Measurements from ENCODE around the gene DLX6. TPM values are rescaled to one million over a fixed set of nuclear protein-coding genes. Genes with fewer than 3 reads are reported as not detected.
A peak's percentile ranks its signal among the peaks of the same experiment; 100 is the strongest.

Gene DLX6
- total and polyA plus RNA-seq, 2 of the 8 experiments (the other 6 are each of a cell fraction or from before 2014, with no cell fraction given): not detected

GRCh38 chr7:97006055-97006815, 882 bp downstream of the DLX6 start:
- POLR2A ChIA-PET (ENCODE audit: partially characterized antibody): interaction anchor here (2.3 to 3.2 kb wide), 6 partner anchors 10 to 18 kb away, joined by 8 to 22 read pairs (median 13); partner anchors contain the start of gene DLX5
- H2BK20ac ChIP-seq (ENCODE audit: low read length): no peak overlapping the region
- H2AFZ ChIP-seq (ENCODE audit: low read length): no peak overlapping the region
- H2BK12ac ChIP-seq (ENCODE audit: low read depth, low read length): peak overlapping the region; percentile 87; the same call in 1 of the 2 replicates
- no peak for FAIRE-seq
- no peak overlapping the region for H3K56ac ChIP-seq (replicated peaks; ENCODE audit: insufficient read length, low read depth, low read length)
- no peak overlapping the region for H2BK15ac ChIP-seq (ENCODE audit: low read length)
- peak overlapping the region; percentile 76 to 83 for H3K4me2 ChIP-seq (ENCODE audit: insufficient read depth in 1 of 2, low read depth in 2 of 2, low read length in 2 of 2)
- H2AK5ac ChIP-seq (ENCODE audit: low read depth, low read length): no peak overlapping the region
- H3K9me3 ChIP-seq (ENCODE audit: insufficient read depth in 2 of 2, low read depth in 1 of 2, low read length in 1 of 2): no peaks in the 10 kb centered on the region
- H3K18ac ChIP-seq (ENCODE audit: extremely low read depth, low read length): no peak overlapping the region; the same call in 1 of the 2 replicates
- H3K23ac ChIP-seq (ENCODE audit: insufficient read length): no peak overlapping the region
- no peak overlapping the region for H2BK120ac ChIP-seq (replicated peaks; ENCODE audit: low read depth, low read length)
- H3K9ac ChIP-seq (replicated peaks in 1 of 4; ENCODE audit: extremely low read depth in 1 of 4, low read depth in 3 of 4, low read length in 3 of 4): no peak overlapping the region
- peak in 1 of 2 experiments; percentile 85 for DNase-seq (ENCODE audit: low read depth in 1 of 2, low spot score in 2 of 2)
- no peak overlapping the region for H3K27ac ChIP-seq (ENCODE audit: low read depth, low read length)
- no peak overlapping the region for H3K14ac ChIP-seq (ENCODE audit: insufficient read length)
- 2% methylated on average over 24 of the region's 83 CpGs; no CpG with 5 or more reads in 1 of the 2 experiments for WGBS, 2 experiments (ENCODE audit: extremely low coverage in 1 of 2, insufficient coverage in 1 of 2, insufficient read length in 1 of 2, insufficient replicate concordance in 2 of 2, low coverage in 1 of 2, low lambda C conversion rate in 2 of 2, missing lambda C conversion rate in 1 of 2)
- no peak overlapping the region for H4K5ac ChIP-seq (ENCODE audit: insufficient read length, low read depth, low read length)
- H3K4ac ChIP-seq (replicated peaks; ENCODE audit: insufficient read length, low read depth, low read length): no peak overlapping the region
- peaks cover 0 to 2% (median 0%) of the 10 kb centered on the region in 4 experiments; a peak in 1 of 8 replicates for H3K36me3 ChIP-seq (ENCODE audit: control insufficient read depth in 2 of 4, insufficient read depth in 4 of 4, low read length in 3 of 4)
- H3K23me2 ChIP-seq (ENCODE audit: low read depth, low read length): peaks cover 3% of the 10 kb centered on the region; the same call in 1 of the 2 replicates
- no peak overlapping the region for H4K8ac ChIP-seq (ENCODE audit: extremely low read depth, insufficient read depth, low read length)
- no peaks in the 10 kb centered on the region; the same call in 1 of the 2 replicates for H3K79me1 ChIP-seq (ENCODE audit: low read depth, low read length)
- H2BK5ac ChIP-seq (ENCODE audit: low read depth, low read length): no peak overlapping the region
- CTCF ChIA-PET (ENCODE audit: partially characterized antibody): interaction anchor here (0.6 to 6.3 kb wide), 14 partner anchors 7 to 617 kb away, joined by 3 to 71 read pairs (median 6); partner anchors contain the start of gene DLX5
- no peak overlapping the region for H4K91ac ChIP-seq (replicated peaks; ENCODE audit: insufficient read length, low read length)
- peak overlapping the region; percentile 26 to 58 (median 50) for H3K4me3 ChIP-seq (ENCODE audit: extremely low read depth in 1 of 4, insufficient read depth in 2 of 4, low read depth in 3 of 4, low read length in 4 of 4)
- peaks cover 73 to 95% (median 88%) of the 10 kb centered on the region in 4 experiments for H3K27me3 ChIP-seq (replicated peaks in 1 of 4; ENCODE audit: control insufficient read depth in 3 of 4, extremely low read depth in 1 of 4, insufficient read depth in 3 of 4, low read length in 3 of 4)
- H4K20me1 ChIP-seq (replicated peaks in 1 of 2; ENCODE audit: control insufficient read depth in 1 of 2, insufficient read depth in 2 of 2, low read length in 2 of 2): peaks cover 14 to 38% of the 10 kb centered on the region in 2 experiments
- no peaks in the 10 kb centered on the region for H3K79me2 ChIP-seq (ENCODE audit: control insufficient read depth in 1 of 2, insufficient read depth in 2 of 2, low read length in 2 of 2)
- peaks cover 9 to 27% (median 18%) of the 10 kb centered on the region in 4 experiments for H3K4me1 ChIP-seq (replicated peaks in 1 of 4; ENCODE audit: control insufficient read depth in 3 of 4, insufficient read depth in 4 of 4, low read length in 3 of 4)
- TF ChIP-seq BRCA1 (IDR thresholded peaks at IDR 0.05; ENCODE audit: low read depth, low read length) (no peak), HDAC6 (IDR thresholded peaks at IDR 0.05; ENCODE audit: low read depth, low read length) (no peak), CTCF (IDR thresholded peaks at IDR 0.05; ENCODE audit: control extremely low read depth in 1 of 3, insufficient read depth in 1 of 3, low read depth in 1 of 3, low read length in 3 of 3) (0 out of 4 replicates have a peak, but pooled peaks of 1 of the 3 experiments have one; percentile 4), SIN3A (conservative IDR thresholded peaks at IDR 0.05 in 1 of 2, IDR thresholded peaks at IDR 0.05 in 1 of 2; ENCODE audit: low read depth in 1 of 2, low read length in 2 of 2) (peak in 1 of 2 experiments; percentile 17; a peak in 1 of 4 replicates), JUND (IDR thresholded peaks at IDR 0.05; ENCODE audit: low read length) (no peak), GTF2F1 (IDR thresholded peaks at IDR 0.05; ENCODE audit: borderline replicate concordance, low read depth, low read length) (no peak), EP300 (IDR thresholded peaks at IDR 0.05; ENCODE audit: borderline replicate concordance in 1 of 2, low read depth in 2 of 2, low read length in 2 of 2) (0 out of 3 replicates have a peak, but pooled peaks of 1 of the 2 experiments have one; percentile 38), NRF1 (IDR thresholded peaks at IDR 0.05; ENCODE audit: low read depth, low read length) (no peak)
